B cell (primary cell): ENCODE data around the gene CCDC34. TPM values are rescaled to one million over a fixed set of nuclear protein-coding genes. Genes with fewer than 3 reads are reported as not detected.

Experiments
- ATAC-seq: fragments of 200-7000 bp; cut with Tn5 transposase; one replicate; pipeline ENCODE4 v1.10.0; 2021; ENCODE audit warnings: low read depth, mild to moderate bottlenecking, moderate number of reproducible peaks, moderate library complexity
- CTCF ChIA-PET: fragments of 350-600 bp; sonication (Branson Sonifier 250); formaldehyde crosslinking; loops from one replicate; lab custom pipeline; 2021; ENCODE audit warnings: antibody characterized with exemption, inconsistent platforms; lab: Charles Lee
- POLR2A ChIA-PET: fragments of 350-600 bp; sonication (Branson Sonifier 250); formaldehyde crosslinking; loops from one replicate; lab custom pipeline; 2021; ENCODE audit warnings: antibody characterized with exemption; lab: Charles Lee
- DNase-seq: peaks from one replicate; pipeline ENCODE4 v3.0.0; 2013
- H2AFZ ChIP-seq: 2 replicates; pipeline ENCODE4 v1.6.1; 2012; ENCODE audit warnings: mild to moderate bottlenecking, low read depth, low read length; ENCODE audit not compliant: insufficient read depth, poor library complexity, severe bottlenecking
- H3K27ac ChIP-seq, 2 donors: 1 replicate in 1 of 2; 2 replicates in 1 of 2; pipeline ENCODE4 v1.5.1; 2012 to 2013; ENCODE audit warnings: low read length in 2 of 2, mild to moderate bottlenecking in 2 of 2, moderate library complexity in 1 of 2
- H3K27me3 ChIP-seq, 4 experiments: fragments of 200-600 bp in 1 of 4; sonication (generic) in 1 of 4; replicated peaks in 1 of 4; 1 replicate in 2 of 4; 2 replicates in 2 of 4; pipeline versions ENCODE4 v1.6.1 to v1.7.0; 2013 to 2016; ENCODE audit warnings: low read length in 3 of 4, mild to moderate bottlenecking in 2 of 4, mixed read lengths in 1 of 4, moderate library complexity in 1 of 4; ENCODE audit not compliant: insufficient read depth in 4 of 4, control insufficient read depth in 3 of 4; ENCODE audit errors: control extremely low read depth in 1 of 4
- H3K36me3 ChIP-seq, 2 experiments: replicated peaks in 1 of 2; 1 replicate in 1 of 2; 2 replicates in 1 of 2; pipeline versions ENCODE4 v1.6.1 to v1.7.1; 2013; ENCODE audit warnings: low read length in 1 of 2; ENCODE audit not compliant: insufficient read depth in 2 of 2, control insufficient read depth in 1 of 2; ENCODE audit errors: control extremely low read depth in 1 of 2, extremely low read depth in 1 of 2
- H3K4me1 ChIP-seq, 2 donors: fragments of 200-600 bp in 1 of 2; sonication (generic) in 1 of 2; 1 replicate in 1 of 2; 2 replicates in 1 of 2; pipeline versions ENCODE4 v1.5.1 to v1.6.1; 2013 to 2017; ENCODE audit warnings: low read length in 2 of 2; ENCODE audit not compliant: control insufficient read depth in 2 of 2, insufficient read depth in 2 of 2
- H3K4me2 ChIP-seq: replicated peaks from 2 replicates; pipeline ENCODE3; 2012; ENCODE audit warnings: mild to moderate bottlenecking, low read depth, low read length; ENCODE audit not compliant: poor library complexity, severe bottlenecking
- H3K4me3 ChIP-seq, 5 experiments: fragments of 200-600 bp in 1 of 5; sonication (generic) in 1 of 5; 1 replicate in 3 of 5; 2 replicates in 2 of 5; pipeline versions ENCODE4 v1.5.1 to v1.7.0; 2011 to 2016; ENCODE audit warnings: low read length in 4 of 5, mild to moderate bottlenecking in 4 of 5, low read depth in 2 of 5, control low read depth in 1 of 5, moderate library complexity in 1 of 5; ENCODE audit not compliant: insufficient read depth in 1 of 5; ENCODE audit errors: control extremely low read depth in 1 of 5, extremely low read depth in 1 of 5
- H3K79me2 ChIP-seq: fragments of 200-600 bp; sonication (generic); one replicate; pipeline ENCODE4 v1.6.0; 2016; ENCODE audit warnings: low read length; ENCODE audit not compliant: control insufficient read depth, insufficient read depth
- H3K9ac ChIP-seq: fragments of 200-600 bp; sonication (generic); 2 replicates; pipeline ENCODE4 v1.6.1; 2017; ENCODE audit warnings: mild to moderate bottlenecking, low read length, moderate library complexity
- H3K9me3 ChIP-seq, 3 donors: one replicate each; pipeline versions ENCODE4 v1.6.1 to v1.7.1; 2013; ENCODE audit warnings: low read length in 2 of 3; ENCODE audit not compliant: control insufficient read depth in 2 of 3, insufficient read depth in 1 of 3; ENCODE audit errors: control extremely low read depth in 1 of 3
- H4K20me1 ChIP-seq: 2 replicates; pipeline ENCODE4 v1.6.0; 2012; ENCODE audit warnings: mild to moderate bottlenecking, low read length; ENCODE audit not compliant: insufficient read depth, control insufficient read depth, poor library complexity, severe bottlenecking
- H3K27ac Mint-ChIP-seq: one replicate; pipeline ENCODE4 v1.8.0; 2021; ENCODE audit warnings: mixed read lengths
- H3K27me3 Mint-ChIP-seq: one replicate; pipeline ENCODE4 v1.8.0; 2021; ENCODE audit warnings: mixed read lengths
- H3K4me1 Mint-ChIP-seq: one replicate; pipeline ENCODE4 v1.8.0; 2021; ENCODE audit warnings: mixed read lengths
- H3K4me3 Mint-ChIP-seq: one replicate; pipeline ENCODE4 v1.8.0; 2021; ENCODE audit warnings: mixed read lengths
- H3K9me3 Mint-ChIP-seq: one replicate; pipeline ENCODE4 v1.8.0; 2022; ENCODE audit warnings: mixed read lengths; ENCODE audit not compliant: insufficient read depth
- CTCF ChIP-seq: fragments of 200-600 bp; IDR thresholded peaks from one replicate; pipeline ENCODE4 v1.8.0; 2022; ENCODE audit warnings: antibody characterized with exemption, mild to moderate bottlenecking
- EZH2 ChIP-seq: IDR thresholded peaks from 2 replicates; pipeline ENCODE4 v1.6.1; 2012; ENCODE audit warnings: borderline replicate concordance, low read depth, mild to moderate bottlenecking, moderate library complexity, low read length; ENCODE audit not compliant: insufficient read depth, poor library complexity, severe bottlenecking
- WGBS: methylation state at CpG from one replicate; pipeline ENCODE4 v1.1.5; 2013; ENCODE audit warnings: missing lambda C conversion rate; ENCODE audit not compliant: insufficient coverage; 5-methylcytosine and 5-hydroxymethylcytosine counted together
- intact Hi-C: fragments of 100-400 bp; cut with micrococcal nuclease; formaldehyde crosslinking; loops from one replicate; pipeline ENCODE4 v1.10.0; 2022
- polyA plus RNA-seq: library from polyadenylated mRNA; depleted of rRNA; stranded (reverse); fragments of >200 nt; gene quantifications from 2 replicates; pipeline ENCODE4 v1.2.3, GENCODE V29; 2012
- total RNA-seq, 2 donors: library from RNA; stranded (reverse); fragments of 120-200 nt in 1 of 2; gene quantifications; 1 replicate in 1 of 2; 2 replicates in 1 of 2; pipeline versions ENCODE4 v1.2.3 to v1.2.4, GENCODE V29; 2013 to 2022

Gene CCDC34
- total and polyA plus RNA-seq, 2 donors (not counting 1 experiment from before 2014, with no cell fraction given) = 0.94 to 4.1 TPM

GRCh38 chr11:27295928-27296327 is 67.1 kb downstream of the CCDC34 start:
- Histone ChIP-seq H3K4me2 (no peak overlapping the region), H3K79me2 (no peaks in the 10 kb centered on the region), H4K20me1 (no peaks in the 10 kb centered on the region), H3K4me3 (no peak overlapping the region), H3K27me3 (no peaks in the 10 kb centered on the region), H2AFZ (no peak overlapping the region), H3K27ac (no peak overlapping the region), H3K36me3 (no peaks in the 10 kb centered on the region), H3K9me3 (peaks cover 1 to 11% (median 9%) of the 10 kb centered on the region in 3 donors), H3K4me1 (no peaks in the 10 kb centered on the region), H3K9ac (no peak overlapping the region)
- WGBS = no CpG with 5 or more reads among the region's 1 CpG
- ChIA-PET POLR2A (no interaction called here), CTCF (interaction anchor here (0.7 to 4.0 kb wide), 10 partner anchors 8 to 191 kb away, joined by 3 to 31 read pairs (median 4); no protein-coding TSS in a partner anchor)
- DNase-seq (no peak), ATAC-seq (no peak)
- Mint-ChIP-seq H3K9me3 (peaks cover 14% of the 10 kb centered on the region), H3K4me3 (no peak overlapping the region), H3K27ac (no peak overlapping the region), H3K27me3 (peaks cover 6% of the 10 kb centered on the region), H3K4me1 (no peaks in the 10 kb centered on the region)
- intact Hi-C loops = no loop called here
- TF ChIP-seq CTCF (no peak), EZH2 (no peak)

GRCh38 chr11:27294654-27295053 is 68.4 kb downstream of the CCDC34 start:
- intact Hi-C loops = no loop called here

More at GRCh38 chr11:27294654-27295053, 68.4 kb downstream of the CCDC34 start:
- Histone ChIP-seq H3K79me2 (no peaks in the 10 kb centered on the region), H3K27ac (no peak overlapping the region), H3K27me3 (no peaks in the 10 kb centered on the region), H3K36me3 (no peaks in the 10 kb centered on the region), H3K9ac (no peak overlapping the region), H2AFZ (no peak overlapping the region), H3K9me3 (peaks cover 1 to 17% (median 15%) of the 10 kb centered on the region in 3 donors), H4K20me1 (no peaks in the 10 kb centered on the region), H3K4me1 (no peaks in the 10 kb centered on the region), H3K4me2 (no peak overlapping the region), H3K4me3 (no peak overlapping the region)
- no peak for ATAC-seq
- ChIA-PET POLR2A (no interaction called here), CTCF (interaction anchor here (0.8 to 4.0 kb wide), 2 partner anchors 20 to 111 kb away, joined by 3 to 31 read pairs; no protein-coding TSS in a partner anchor)
- WGBS = no CpG with 5 or more reads among the region's 4 CpGs
- no peaks in the 10 kb centered on the region for H3K4me1 Mint-ChIP-seq
- H3K27ac Mint-ChIP-seq = no peak overlapping the region
- H3K9me3 Mint-ChIP-seq = peaks cover 19% of the 10 kb centered on the region
- TF ChIP-seq CTCF = no peak
- TF ChIP-seq EZH2 = no peak
- no peak overlapping the region for H3K4me3 Mint-ChIP-seq
- no peak for DNase-seq
- H3K27me3 Mint-ChIP-seq = peaks cover 5% of the 10 kb centered on the region
